ENCODE data around the gene EDARADD. TPM values are rescaled to one million over a fixed set of nuclear protein-coding genes. Genes with fewer than 3 reads are reported as not detected.

EDARADD gene
- total and polyA plus RNA-seq, 2 of the 8 experiments (the other 6 are each of a cell fraction or from before 2014, with no cell fraction given) = 3.4 to 6.1 TPM

- TF ChIP-seq, protein P1, sequence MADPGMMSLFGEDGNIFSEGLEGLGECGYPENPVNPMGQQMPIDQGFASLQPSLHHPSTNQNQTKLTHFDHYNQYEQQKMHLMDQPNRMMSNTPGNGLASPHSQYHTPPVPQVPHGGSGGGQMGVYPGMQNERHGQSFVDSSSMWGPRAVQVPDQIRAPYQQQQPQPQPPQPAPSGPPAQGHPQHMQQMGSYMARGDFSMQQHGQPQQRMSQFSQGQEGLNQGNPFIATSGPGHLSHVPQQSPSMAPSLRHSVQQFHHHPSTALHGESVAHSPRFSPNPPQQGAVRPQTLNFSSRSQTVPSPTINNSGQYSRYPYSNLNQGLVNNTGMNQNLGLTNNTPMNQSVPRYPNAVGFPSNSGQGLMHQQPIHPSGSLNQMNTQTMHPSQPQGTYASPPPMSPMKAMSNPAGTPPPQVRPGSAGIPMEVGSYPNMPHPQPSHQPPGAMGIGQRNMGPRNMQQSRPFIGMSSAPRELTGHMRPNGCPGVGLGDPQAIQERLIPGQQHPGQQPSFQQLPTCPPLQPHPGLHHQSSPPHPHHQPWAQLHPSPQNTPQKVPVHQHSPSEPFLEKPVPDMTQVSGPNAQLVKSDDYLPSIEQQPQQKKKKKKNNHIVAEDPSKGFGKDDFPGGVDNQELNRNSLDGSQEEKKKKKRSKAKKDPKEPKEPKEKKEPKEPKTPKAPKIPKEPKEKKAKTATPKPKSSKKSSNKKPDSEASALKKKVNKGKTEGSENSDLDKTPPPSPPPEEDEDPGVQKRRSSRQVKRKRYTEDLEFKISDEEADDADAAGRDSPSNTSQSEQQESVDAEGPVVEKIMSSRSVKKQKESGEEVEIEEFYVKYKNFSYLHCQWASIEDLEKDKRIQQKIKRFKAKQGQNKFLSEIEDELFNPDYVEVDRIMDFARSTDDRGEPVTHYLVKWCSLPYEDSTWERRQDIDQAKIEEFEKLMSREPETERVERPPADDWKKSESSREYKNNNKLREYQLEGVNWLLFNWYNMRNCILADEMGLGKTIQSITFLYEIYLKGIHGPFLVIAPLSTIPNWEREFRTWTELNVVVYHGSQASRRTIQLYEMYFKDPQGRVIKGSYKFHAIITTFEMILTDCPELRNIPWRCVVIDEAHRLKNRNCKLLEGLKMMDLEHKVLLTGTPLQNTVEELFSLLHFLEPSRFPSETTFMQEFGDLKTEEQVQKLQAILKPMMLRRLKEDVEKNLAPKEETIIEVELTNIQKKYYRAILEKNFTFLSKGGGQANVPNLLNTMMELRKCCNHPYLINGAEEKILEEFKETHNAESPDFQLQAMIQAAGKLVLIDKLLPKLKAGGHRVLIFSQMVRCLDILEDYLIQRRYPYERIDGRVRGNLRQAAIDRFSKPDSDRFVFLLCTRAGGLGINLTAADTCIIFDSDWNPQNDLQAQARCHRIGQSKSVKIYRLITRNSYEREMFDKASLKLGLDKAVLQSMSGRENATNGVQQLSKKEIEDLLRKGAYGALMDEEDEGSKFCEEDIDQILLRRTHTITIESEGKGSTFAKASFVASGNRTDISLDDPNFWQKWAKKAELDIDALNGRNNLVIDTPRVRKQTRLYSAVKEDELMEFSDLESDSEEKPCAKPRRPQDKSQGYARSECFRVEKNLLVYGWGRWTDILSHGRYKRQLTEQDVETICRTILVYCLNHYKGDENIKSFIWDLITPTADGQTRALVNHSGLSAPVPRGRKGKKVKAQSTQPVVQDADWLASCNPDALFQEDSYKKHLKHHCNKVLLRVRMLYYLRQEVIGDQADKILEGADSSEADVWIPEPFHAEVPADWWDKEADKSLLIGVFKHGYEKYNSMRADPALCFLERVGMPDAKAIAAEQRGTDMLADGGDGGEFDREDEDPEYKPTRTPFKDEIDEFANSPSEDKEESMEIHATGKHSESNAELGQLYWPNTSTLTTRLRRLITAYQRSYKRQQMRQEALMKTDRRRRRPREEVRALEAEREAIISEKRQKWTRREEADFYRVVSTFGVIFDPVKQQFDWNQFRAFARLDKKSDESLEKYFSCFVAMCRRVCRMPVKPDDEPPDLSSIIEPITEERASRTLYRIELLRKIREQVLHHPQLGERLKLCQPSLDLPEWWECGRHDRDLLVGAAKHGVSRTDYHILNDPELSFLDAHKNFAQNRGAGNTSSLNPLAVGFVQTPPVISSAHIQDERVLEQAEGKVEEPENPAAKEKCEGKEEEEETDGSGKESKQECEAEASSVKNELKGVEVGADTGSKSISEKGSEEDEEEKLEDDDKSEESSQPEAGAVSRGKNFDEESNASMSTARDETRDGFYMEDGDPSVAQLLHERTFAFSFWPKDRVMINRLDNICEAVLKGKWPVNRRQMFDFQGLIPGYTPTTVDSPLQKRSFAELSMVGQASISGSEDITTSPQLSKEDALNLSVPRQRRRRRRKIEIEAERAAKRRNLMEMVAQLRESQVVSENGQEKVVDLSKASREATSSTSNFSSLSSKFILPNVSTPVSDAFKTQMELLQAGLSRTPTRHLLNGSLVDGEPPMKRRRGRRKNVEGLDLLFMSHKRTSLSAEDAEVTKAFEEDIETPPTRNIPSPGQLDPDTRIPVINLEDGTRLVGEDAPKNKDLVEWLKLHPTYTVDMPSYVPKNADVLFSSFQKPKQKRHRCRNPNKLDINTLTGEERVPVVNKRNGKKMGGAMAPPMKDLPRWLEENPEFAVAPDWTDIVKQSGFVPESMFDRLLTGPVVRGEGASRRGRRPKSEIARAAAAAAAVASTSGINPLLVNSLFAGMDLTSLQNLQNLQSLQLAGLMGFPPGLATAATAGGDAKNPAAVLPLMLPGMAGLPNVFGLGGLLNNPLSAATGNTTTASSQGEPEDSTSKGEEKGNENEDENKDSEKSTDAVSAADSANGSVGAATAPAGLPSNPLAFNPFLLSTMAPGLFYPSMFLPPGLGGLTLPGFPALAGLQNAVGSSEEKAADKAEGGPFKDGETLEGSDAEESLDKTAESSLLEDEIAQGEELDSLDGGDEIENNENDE (IDR thresholded peaks at IDR 0.05; ENCODE audit: insufficient replicate concordance, low read length) = no peak
- TF ChIP-seq USF2 (IDR thresholded peaks at IDR 0.05; ENCODE audit: low read length) (no peak), POU5F1 (IDR thresholded peaks at IDR 0.05; ENCODE audit: low read depth, low read length) (no peak), NRF1 (IDR thresholded peaks at IDR 0.05; ENCODE audit: low read depth, low read length) (no peak), PHF8 (conservative IDR thresholded peaks at IDR 0.05; ENCODE audit: low read depth, low read length) (no peak), BACH1 (IDR thresholded peaks at IDR 0.05; ENCODE audit: low read length) (no peak), TAF7 (optimal IDR thresholded peaks at IDR 0.05; ENCODE audit: borderline replicate concordance, low read depth, low read length) (no peak)
- TF ChIP-seq, protein P2, sequence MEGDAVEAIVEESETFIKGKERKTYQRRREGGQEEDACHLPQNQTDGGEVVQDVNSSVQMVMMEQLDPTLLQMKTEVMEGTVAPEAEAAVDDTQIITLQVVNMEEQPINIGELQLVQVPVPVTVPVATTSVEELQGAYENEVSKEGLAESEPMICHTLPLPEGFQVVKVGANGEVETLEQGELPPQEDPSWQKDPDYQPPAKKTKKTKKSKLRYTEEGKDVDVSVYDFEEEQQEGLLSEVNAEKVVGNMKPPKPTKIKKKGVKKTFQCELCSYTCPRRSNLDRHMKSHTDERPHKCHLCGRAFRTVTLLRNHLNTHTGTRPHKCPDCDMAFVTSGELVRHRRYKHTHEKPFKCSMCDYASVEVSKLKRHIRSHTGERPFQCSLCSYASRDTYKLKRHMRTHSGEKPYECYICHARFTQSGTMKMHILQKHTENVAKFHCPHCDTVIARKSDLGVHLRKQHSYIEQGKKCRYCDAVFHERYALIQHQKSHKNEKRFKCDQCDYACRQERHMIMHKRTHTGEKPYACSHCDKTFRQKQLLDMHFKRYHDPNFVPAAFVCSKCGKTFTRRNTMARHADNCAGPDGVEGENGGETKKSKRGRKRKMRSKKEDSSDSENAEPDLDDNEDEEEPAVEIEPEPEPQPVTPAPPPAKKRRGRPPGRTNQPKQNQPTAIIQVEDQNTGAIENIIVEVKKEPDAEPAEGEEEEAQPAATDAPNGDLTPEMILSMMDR (IDR thresholded peaks at IDR 0.05; ENCODE audit: control extremely low read depth in 1 of 3, insufficient read depth in 1 of 3, low read depth in 1 of 3, low read length in 3 of 3) = no peak
Measured at GRCh38 chr1:236450779-236451178, 56.7 kb downstream of the EDARADD start (continued).
